Fibroblast of mammary gland (primary cell): Measurements from ENCODE around the gene GGA3.
"Not testable (repeated sequence)": the region's sequence is repeated elsewhere in the genome, so short reads cannot be mapped to it uniquely, and the experiment has no call there.

Source experiments
- DNase-seq: peaks from one replicate; pipeline ENCODE4 v3.0.0-alpha.2; 2010; ENCODE audit warnings: low read depth
- H3K4me3 ChIP-seq: 2 replicates; pipeline ENCODE4 v1.5.1; 2011; ENCODE audit warnings: low read depth, mild to moderate bottlenecking, low read length, moderate library complexity; ENCODE audit not compliant: control insufficient read depth
- CTCF ChIP-seq: conservative IDR thresholded peaks from 2 replicates; pipeline ENCODE4 v1.5.1; 2011; ENCODE audit warnings: low read depth, low read length, inconsistent platforms; ENCODE audit not compliant: control insufficient read depth, insufficient read depth

The GGA3 gene

GRCh38 chr17:75300280-75300679 lies 38.9 kb upstream of the GGA3 start:
- TF ChIP-seq CTCF = no peak
- H3K4me3 ChIP-seq = no peak overlapping the region
- no peak for DNase-seq

GRCh38 chr17:75295201-75296158 lies 34.1 kb upstream of the GGA3 start:
- H3K4me3 ChIP-seq = no peak overlapping the region
- no peak for DNase-seq
- no peak for TF ChIP-seq CTCF

- not testable (repeated sequence) for DNase-seq
Observed at GRCh38 chr17:75292810-75293448, 31.5 kb upstream of the GGA3 start.

GRCh38 chr17:75289832-75290337 lies 28.5 kb upstream of the GGA3 start:
- H3K4me3 ChIP-seq = peak overlapping the region; percentile 89
- TF ChIP-seq CTCF = peak; percentile 23
- DNase-seq = peak; percentile 65

More at GRCh38 chr17:75292810-75293448, 31.5 kb upstream of the GGA3 start:
- not testable (repeated sequence) for H3K4me3 ChIP-seq

- H3K4me3 ChIP-seq = peak within 1 kb of the TSS; percentile 89
- peak; percentile 98 for DNase-seq
- TF ChIP-seq CTCF = no peak
Observed at GRCh38 chr17:75289115-75289831, 27.9 kb upstream of the GGA3 start, which contains the start of gene SLC25A19. SLC25A19 (minus strand) TSS chr17:75289433; CDS start chr17:75286764, 2,669 bp downstream.

GRCh38 chr17:75288770-75289114 lies 27.3 kb upstream of the GGA3 start:
- TF ChIP-seq CTCF = no peak
- peak overlapping the region; percentile 89 for H3K4me3 ChIP-seq
- no peak for DNase-seq
